GM21381 (cell line): ENCODE data around the gene RAMAC.
"Not testable (repeated sequence)": the region's sequence is repeated elsewhere in the genome, so short reads cannot be mapped to it uniquely, and the experiment has no call there.

Experiments
- ATAC-seq: cut with Tn5 transposase; IDR thresholded peaks from one replicate; pipeline ENCODE4 v1.9.1; 2021; ENCODE audit warnings: mild to moderate bottlenecking, moderate library complexity; ENCODE audit not compliant: unreplicated experiment

RAMAC gene

DNA sequence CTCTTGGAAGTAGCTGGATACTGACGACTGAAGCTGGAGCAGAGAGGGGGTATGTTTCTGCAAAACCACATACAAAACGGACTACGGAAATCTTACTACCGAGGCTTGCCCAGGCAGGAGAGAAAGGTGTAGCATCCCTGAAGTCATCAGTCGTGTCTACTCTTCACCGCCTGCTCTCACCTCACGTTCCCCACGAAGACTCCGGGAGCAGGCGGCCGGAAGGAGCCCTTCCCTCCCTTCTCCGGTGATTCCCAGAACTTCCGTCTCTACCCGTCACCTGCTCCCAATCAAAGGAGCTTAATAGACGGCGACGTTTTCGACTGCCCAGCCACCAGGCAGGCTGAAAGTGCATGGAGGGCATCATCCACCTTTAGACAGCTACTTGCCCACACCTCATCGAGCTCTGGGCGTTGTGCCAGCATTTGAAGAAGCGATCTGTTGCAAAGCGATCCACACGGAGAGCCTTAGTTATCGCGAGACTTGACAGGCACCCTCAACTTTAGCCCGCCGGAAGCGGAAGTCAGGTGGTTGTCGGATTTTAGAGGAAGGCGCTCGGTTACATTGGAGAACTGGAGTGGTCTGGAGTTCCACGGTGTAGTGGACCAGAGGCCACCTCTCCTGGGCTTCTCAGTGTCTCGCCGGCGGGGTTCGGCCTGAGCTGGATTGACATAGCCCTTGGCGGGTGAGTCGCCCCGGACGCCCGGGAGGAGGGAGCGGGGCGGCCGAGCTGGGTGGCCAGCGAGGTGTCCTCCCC is at the start of gene RAMAC:
TSS of gene RAMAC (plus strand) at position 523 of the 754 bp plus-strand sequence. CDS start 2,809 bp downstream, outside the sequence.
- ATAC-seq, result peak; percentile 96

DNA sequence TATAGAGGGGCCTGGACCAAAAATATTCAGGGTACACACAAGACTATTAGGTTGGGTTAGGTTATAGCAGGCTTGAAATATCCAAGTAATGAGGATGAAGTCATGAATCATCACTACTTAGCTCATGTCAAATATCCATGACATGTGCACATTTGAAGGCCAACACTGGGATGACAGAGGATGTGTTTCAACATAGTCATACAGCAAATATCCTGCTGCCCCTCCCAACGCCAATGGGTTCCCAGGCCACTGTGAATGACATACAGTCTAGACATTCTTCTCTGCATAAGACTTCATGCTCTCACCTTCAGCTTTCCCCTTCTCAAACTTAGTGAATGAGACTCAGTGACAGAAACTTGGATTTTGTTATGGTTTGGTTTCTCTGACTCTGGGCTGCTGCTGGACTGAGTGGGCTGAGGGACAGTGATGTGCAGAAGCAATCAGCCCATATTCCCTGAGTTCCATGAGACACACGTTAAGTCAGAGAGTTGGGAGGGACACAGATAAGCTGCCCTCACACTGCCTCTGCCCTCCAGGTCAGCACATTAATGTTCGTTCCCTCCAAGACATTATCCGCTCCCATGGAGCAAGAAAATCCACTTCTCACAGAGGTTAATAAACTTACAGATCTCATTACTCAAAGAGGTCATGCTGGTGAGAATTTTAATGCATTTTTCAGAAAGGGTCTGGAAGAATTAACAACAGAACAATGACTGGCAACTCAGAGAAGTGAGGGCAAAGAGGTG is 48.9 kb upstream of the RAMAC start:
- no peak for ATAC-seq

GRCh38 chr15:82937712-82938058 is 48.3 kb upstream of the RAMAC start:
- no peak for ATAC-seq

DNA sequence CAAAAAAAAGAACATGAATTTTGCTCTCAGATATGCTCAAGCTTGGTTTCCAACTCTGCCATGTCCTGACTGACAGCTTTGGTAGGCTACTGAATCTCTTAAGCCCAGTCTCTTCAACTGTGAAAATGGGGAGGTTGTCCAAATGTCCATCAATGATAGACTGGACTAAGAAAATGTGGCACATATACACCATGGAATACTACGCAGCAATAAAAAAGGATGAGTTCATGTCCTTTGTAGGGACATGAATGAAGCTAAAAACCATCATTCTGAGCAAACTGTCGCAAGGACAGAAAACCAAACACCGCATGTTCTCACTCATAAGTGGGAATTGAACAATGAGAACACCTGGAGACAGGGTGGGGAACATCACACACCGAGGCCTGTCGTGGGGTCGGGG is 46.3 kb upstream of the RAMAC start:
- ATAC-seq, result not testable (repeated sequence)

- ATAC-seq, result no peak
These were observed 43.3 kb upstream of the RAMAC start for GRCh38 chr15:82942691-82943090.

- no peak for ATAC-seq
These were observed 42.8 kb upstream of the RAMAC start for GRCh38 chr15:82943176-82943575.

DNA sequence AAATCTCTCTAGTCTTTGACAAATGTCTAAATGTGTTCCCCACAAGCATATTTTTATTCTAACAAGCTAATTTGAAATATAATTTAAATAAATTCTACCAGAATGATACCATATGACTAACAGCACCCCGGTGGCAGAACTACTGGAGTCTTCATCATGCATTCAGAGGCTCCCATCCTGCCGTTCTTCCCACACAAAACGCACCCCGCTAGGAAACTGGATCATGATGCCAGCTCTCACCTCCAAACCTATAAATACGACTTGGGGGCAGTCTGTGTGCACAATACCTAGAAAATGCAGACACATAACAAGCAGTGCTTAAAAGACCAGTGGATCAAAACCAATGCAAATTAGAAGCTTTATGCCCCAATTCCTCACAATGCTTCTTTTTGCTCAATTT is 42.0 kb upstream of the RAMAC start:
- no peak for ATAC-seq

- no peak for ATAC-seq
These were observed 41.2 kb upstream of the RAMAC start for GRCh38 chr15:82944821-82945220.

DNA sequence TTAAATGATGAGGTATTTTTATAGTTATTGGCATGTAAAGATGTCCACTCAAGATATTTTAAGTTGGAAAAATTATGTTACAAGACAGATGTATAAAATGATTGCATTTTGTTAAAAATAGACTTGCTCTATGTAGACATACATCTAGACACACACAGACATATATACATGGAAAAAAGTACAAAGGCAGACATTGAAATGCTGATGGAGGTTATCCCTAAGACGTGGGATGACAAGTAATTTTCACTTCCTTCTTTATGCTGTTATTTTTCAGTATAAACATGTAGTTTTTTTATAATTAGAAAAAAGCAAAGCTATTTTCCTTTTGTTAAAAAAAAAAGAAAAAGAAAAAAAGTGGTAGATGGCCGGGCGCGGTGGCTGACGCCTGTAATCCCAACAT is 40.7 kb upstream of the RAMAC start:
- ATAC-seq, result no peak

- no peak for ATAC-seq
These were observed 39.8 kb upstream of the RAMAC start for GRCh38 chr15:82946155-82946701.

DNA sequence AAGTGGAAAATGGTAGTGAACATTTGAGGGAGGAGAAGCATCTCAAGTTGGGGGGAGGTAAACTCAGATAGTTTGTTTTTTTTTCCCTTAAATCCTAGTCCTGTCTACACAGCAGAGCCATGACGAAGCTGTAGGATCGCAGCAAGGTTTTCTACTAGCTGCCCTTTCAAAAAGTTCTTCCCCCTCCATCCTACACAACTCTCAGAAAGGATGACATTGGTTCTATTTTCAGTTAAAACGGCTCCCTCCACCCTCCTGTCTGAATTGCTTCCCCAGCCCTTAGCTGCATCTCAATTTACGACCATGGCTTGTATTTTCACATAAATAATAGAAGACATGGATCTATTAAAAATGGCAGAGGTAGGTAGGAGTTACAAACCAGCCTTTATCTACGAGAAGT is 35.7 kb upstream of the RAMAC start:
- no peak for ATAC-seq

- peak; percentile 66 for ATAC-seq
These were observed 35.2 kb upstream of the RAMAC start for GRCh38 chr15:82950746-82951370.

GRCh38 chr15:82951472-82952157 is 34.4 kb upstream of the RAMAC start:
- no peak for ATAC-seq

GRCh38 chr15:82952158-82953081 is 33.6 kb upstream of the RAMAC start, which contains the start of gene HOMER2:
TSS of gene HOMER2 (minus strand) at chr15:82952720. CDS start at chr15:82952535, 185 bp downstream.
- no peak for ATAC-seq

- no peak for ATAC-seq
These were observed 27.4 kb upstream of the RAMAC start for GRCh38 chr15:82958638-82959037.

DNA sequence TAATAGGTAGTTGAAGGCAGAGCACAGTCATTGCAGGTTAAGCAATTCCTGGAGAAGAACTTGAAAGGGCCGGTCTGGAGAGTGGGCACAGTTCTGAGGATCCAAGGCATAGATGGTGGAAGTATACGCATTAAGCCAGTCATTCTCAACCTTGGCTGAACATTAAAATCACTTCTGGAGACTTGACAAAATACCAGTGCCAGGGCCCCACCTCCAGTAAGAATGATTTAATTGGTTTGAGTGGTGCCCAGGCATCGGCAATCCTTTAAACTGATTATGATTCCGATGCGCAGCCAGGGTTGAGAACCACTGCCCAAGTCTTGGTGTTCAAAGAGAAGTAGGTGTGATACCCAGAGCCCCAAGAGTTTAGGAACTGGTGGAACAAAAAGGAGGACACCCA is 26.6 kb upstream of the RAMAC start:
- no peak for ATAC-seq

GRCh38 chr15:82960766-82961165 is 25.2 kb upstream of the RAMAC start:
- ATAC-seq, result no peak

DNA sequence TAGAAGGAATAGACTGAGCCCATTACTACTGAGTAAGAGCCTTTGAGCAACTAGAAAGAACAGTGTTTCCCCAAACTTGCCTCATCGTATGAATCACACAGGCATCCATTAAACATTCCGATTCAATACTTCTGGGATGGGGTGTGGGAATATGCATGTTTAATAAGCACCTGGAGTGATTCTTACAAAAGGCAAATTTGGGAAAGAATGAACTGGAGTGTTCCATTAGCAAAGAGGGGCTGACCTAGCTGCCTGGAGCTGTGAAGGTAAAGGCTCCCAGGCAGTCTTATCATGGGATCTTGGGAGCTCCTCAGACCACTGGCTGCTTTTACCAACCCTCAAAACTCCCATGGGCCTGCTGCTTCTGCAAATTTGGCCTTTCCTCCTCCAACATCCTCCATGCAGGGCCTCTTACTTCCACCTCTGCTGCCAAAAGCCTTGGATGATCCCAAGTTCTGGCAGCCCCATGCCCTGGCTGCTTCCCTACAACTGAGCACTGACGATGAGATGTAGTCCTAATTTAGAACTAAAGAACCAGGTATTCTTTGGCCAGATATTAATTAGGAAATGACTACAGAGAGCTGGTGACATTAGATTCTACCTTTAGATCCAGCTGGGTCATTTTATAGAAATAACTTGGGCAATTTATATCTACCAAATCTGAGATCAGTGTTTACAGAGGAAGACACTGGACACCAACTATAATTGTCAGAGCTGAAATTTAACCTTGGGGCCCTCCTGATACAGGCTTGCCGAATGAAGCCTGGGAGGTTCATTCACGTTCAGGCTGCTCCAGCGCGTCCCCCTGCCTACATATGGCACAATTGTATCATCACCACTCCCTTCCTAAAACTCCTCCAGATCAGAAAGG is 22.3 kb upstream of the RAMAC start:
- no peak for ATAC-seq

GRCh38 chr15:82964890-82965289 is 21.1 kb upstream of the RAMAC start:
- ATAC-seq, result no peak
